Nephron (organoid): ENCODE measurements around the gene ZBTB20.

ENCODE experiments used
- H3K27ac Mint-ChIP-seq, 3 experiments: 2 replicates each; pipeline ENCODE4 v1.8.0; 2020; ENCODE audit warnings: mixed read lengths in 3 of 3, mild to moderate bottlenecking in 2 of 3, moderate library complexity in 1 of 3
- H3K27me3 Mint-ChIP-seq: 2 replicates; pipeline ENCODE4 v1.8.0; 2021; ENCODE audit warnings: low read depth, mild to moderate bottlenecking, moderate library complexity, mixed read lengths
- H3K36me3 Mint-ChIP-seq: 2 replicates; pipeline ENCODE4 v1.8.0; 2020; ENCODE audit warnings: low read depth, mixed read lengths
- H3K4me1 Mint-ChIP-seq: 2 replicates; pipeline ENCODE4 v1.8.0; 2020; ENCODE audit warnings: mixed read lengths
- H3K4me3 Mint-ChIP-seq, 3 experiments: 2 replicates each; pipeline ENCODE4 v1.8.0; 2020; ENCODE audit warnings: mild to moderate bottlenecking in 3 of 3, mixed read lengths in 3 of 3, moderate library complexity in 2 of 3
- H3K9me3 Mint-ChIP-seq: 2 replicates; pipeline ENCODE4 v1.8.0; 2020; ENCODE audit warnings: mixed read lengths
- CTCF ChIP-seq, 3 experiments: fragments of 200-600 bp; sonication (generic); IDR thresholded peaks; one replicate each; pipeline ENCODE4 v1.5.0; 2021; ENCODE audit warnings: antibody characterized with exemption in 3 of 3; ENCODE audit not compliant: unreplicated experiment in 3 of 3

ZBTB20 gene

GRCh38 chr3:114453361-114453780, 693.7 kb downstream of the ZBTB20 start:
- Mint-ChIP-seq H3K4me1 (peaks cover 16% of the 10 kb centered on the region), H3K27ac (no peak overlapping the region), H3K9me3 (no peaks in the 10 kb centered on the region), H3K36me3 (no peaks in the 10 kb centered on the region), H3K27me3 (no peaks in the 10 kb centered on the region), H3K4me3 (no peak overlapping the region)
- TF ChIP-seq CTCF (IDR thresholded peaks at IDR 0.05; ENCODE audit: unreplicated experiment in 3 of 3) = no peak

GRCh38 chr3:114452937-114453336, 694.2 kb downstream of the ZBTB20 start:
- H3K36me3 Mint-ChIP-seq = no peaks in the 10 kb centered on the region
- H3K9me3 Mint-ChIP-seq = no peaks in the 10 kb centered on the region
- peaks cover 16% of the 10 kb centered on the region for H3K4me1 Mint-ChIP-seq
- no peak overlapping the region for H3K4me3 Mint-ChIP-seq
- no peak for TF ChIP-seq CTCF (IDR thresholded peaks at IDR 0.05; ENCODE audit: unreplicated experiment in 3 of 3)
- no peaks in the 10 kb centered on the region for H3K27me3 Mint-ChIP-seq
- no peak overlapping the region for H3K27ac Mint-ChIP-seq

GRCh38 chr3:114452256-114452655, 694.8 kb downstream of the ZBTB20 start:
- H3K27ac Mint-ChIP-seq = peak overlapping the region in 1 of 3 experiments; percentile 81
- H3K4me1 Mint-ChIP-seq = peaks cover 19% of the 10 kb centered on the region

GRCh38 chr3:114451561-114452018, 695.5 kb downstream of the ZBTB20 start:
- peak overlapping the region; percentile 26 to 76 (median 49) for H3K4me3 Mint-ChIP-seq
- TF ChIP-seq CTCF (IDR thresholded peaks at IDR 0.05; ENCODE audit: unreplicated experiment in 3 of 3) = no peak
- H3K9me3 Mint-ChIP-seq = no peaks in the 10 kb centered on the region
- H3K36me3 Mint-ChIP-seq = no peaks in the 10 kb centered on the region
- peak overlapping the region; percentile 28 to 81 (median 81) for H3K27ac Mint-ChIP-seq
- no peaks in the 10 kb centered on the region for H3K27me3 Mint-ChIP-seq
- peaks cover 24% of the 10 kb centered on the region for H3K4me1 Mint-ChIP-seq

More at GRCh38 chr3:114452256-114452655, 694.8 kb downstream of the ZBTB20 start:
- no peaks in the 10 kb centered on the region for H3K27me3 Mint-ChIP-seq
- no peak for TF ChIP-seq CTCF (IDR thresholded peaks at IDR 0.05; ENCODE audit: unreplicated experiment in 3 of 3)
- no peaks in the 10 kb centered on the region for H3K9me3 Mint-ChIP-seq
- H3K4me3 Mint-ChIP-seq = peak overlapping the region in 1 of 3 experiments; percentile 22
- no peaks in the 10 kb centered on the region for H3K36me3 Mint-ChIP-seq

GRCh38 chr3:114451051-114451451, 696.0 kb downstream of the ZBTB20 start:
- Mint-ChIP-seq H3K27ac (peak overlapping the region in 2 of 3 experiments; percentile 81), H3K9me3 (no peaks in the 10 kb centered on the region)
- no peak for TF ChIP-seq CTCF (IDR thresholded peaks at IDR 0.05; ENCODE audit: unreplicated experiment in 3 of 3)

GRCh38 chr3:114450008-114450596, 697.0 kb downstream of the ZBTB20 start:
- Mint-ChIP-seq H3K27ac (no peak overlapping the region), H3K9me3 (no peaks in the 10 kb centered on the region), H3K4me1 (peaks cover 32% of the 10 kb centered on the region), H3K27me3 (no peaks in the 10 kb centered on the region), H3K36me3 (no peaks in the 10 kb centered on the region), H3K4me3 (no peak overlapping the region)
- TF ChIP-seq CTCF (IDR thresholded peaks at IDR 0.05; ENCODE audit: unreplicated experiment in 3 of 3) = no peak

More at GRCh38 chr3:114451051-114451451, 696.0 kb downstream of the ZBTB20 start:
- Mint-ChIP-seq H3K4me1 (peaks cover 28% of the 10 kb centered on the region), H3K27me3 (no peaks in the 10 kb centered on the region), H3K4me3 (peak overlapping the region in 1 of 3 experiments; percentile 76), H3K36me3 (no peaks in the 10 kb centered on the region)
